Skeletal muscle satellite cell (primary cell): ENCODE results near the gene NUMB.
"Not testable (repeated sequence)": the region's sequence is repeated elsewhere in the genome, so short reads cannot be mapped to it uniquely, and the experiment has no call there.

Experiments
- H3K27me3 ChIP-seq: 2 replicates; pipeline ENCODE4 v1.7.0; 2013; ENCODE audit warnings: low read length; ENCODE audit not compliant: control insufficient read depth, insufficient read depth
- H3K36me3 ChIP-seq: 2 replicates; pipeline ENCODE4 v1.7.0; 2013; ENCODE audit warnings: mild to moderate bottlenecking, control low read depth, low read length; ENCODE audit not compliant: insufficient read depth
- H3K4me1 ChIP-seq: 2 replicates; pipeline ENCODE4 v1.7.0; 2013; ENCODE audit warnings: low read length; ENCODE audit not compliant: control insufficient read depth, insufficient read depth
- H3K4me2 ChIP-seq: 2 replicates; pipeline ENCODE4 v1.7.0; 2013; ENCODE audit warnings: mild to moderate bottlenecking, low read length
- H3K4me3 ChIP-seq: 2 replicates; pipeline ENCODE4 v1.7.0; 2013; ENCODE audit warnings: low read length
- H3K9ac ChIP-seq: 2 replicates; pipeline ENCODE4 v1.7.0; 2013; ENCODE audit warnings: mild to moderate bottlenecking, low read depth, low read length, moderate library complexity
- H3K9me3 ChIP-seq: replicated peaks from 2 replicates; pipeline ENCODE4 v1.7.0; 2013; ENCODE audit warnings: mild to moderate bottlenecking, control low read depth, low read length

NUMB gene

DNA sequence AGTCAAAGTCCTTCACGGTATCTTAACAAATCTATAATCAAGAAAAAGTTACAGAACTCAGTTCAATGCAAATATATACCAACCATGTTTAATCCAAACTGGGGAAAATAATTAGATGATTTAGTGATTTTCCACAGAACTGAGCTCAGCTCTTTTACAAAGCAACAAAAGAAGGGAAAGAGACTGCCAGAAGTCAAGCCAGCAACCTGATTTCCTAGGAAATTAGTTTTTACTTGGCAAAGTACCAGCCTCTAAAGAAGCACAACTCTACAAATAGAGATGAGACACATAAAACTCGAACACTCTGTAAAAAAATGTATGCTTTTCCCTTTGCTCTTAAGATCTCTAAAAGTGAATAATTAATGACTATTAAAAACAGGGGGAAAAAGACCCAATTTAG, 19.4 kb downstream of the NUMB start:
- H3K4me3 ChIP-seq, result no peak overlapping the region
- H3K9me3 ChIP-seq, result no peaks in the 10 kb centered on the region
- H3K4me1 ChIP-seq, result no peaks in the 10 kb centered on the region
- H3K4me2 ChIP-seq, result no peak overlapping the region
- H3K27me3 ChIP-seq, result no peaks in the 10 kb centered on the region
- H3K36me3 ChIP-seq, result no peaks in the 10 kb centered on the region
- no peak overlapping the region for H3K9ac ChIP-seq

DNA sequence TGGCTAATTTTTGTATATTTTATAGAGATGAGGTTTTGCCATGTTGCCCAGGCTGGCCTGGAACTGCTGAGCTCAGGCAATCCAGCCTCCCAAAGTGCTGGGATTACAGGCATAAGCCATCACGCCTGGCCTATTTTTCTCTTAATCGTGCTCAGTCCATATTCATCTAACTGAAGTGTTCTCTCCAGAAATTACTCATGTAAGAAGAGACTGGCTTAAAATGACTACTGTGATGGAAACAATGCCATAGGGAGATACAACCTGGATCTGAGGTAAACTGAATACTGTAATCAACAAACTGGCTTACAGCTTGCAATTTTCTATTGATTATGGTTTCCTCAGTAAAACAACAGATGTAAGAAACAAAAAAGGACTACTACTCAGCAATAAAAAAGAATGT, 21.1 kb downstream of the NUMB start:
- Histone ChIP-seq H3K27me3 (no peaks in the 10 kb centered on the region), H3K36me3 (no peaks in the 10 kb centered on the region), H3K4me3 (no peak overlapping the region), H3K9me3 (no peaks in the 10 kb centered on the region), H3K9ac (no peak overlapping the region), H3K4me2 (no peak overlapping the region), H3K4me1 (no peaks in the 10 kb centered on the region)

DNA sequence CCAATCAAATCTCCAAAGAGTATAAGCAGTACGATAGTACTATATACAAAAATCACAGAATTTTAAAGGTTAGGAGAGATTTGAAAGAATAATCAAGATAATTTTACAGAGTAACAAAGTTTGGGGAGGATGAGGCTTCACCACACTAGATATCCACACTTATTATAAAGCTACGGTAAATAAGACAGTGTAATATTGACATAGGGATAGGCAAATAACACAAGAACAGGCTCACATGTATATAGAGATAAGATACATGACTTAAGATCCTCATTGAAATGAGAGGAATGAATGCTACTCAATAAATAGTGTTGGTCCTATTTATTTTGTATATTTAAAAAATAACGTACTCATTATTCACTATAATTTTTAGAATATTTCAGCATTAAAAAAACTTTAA, 26.2 kb downstream of the NUMB start:
- Histone ChIP-seq H3K4me3 (no peak overlapping the region), H3K36me3 (no peaks in the 10 kb centered on the region), H3K9me3 (no peaks in the 10 kb centered on the region), H3K27me3 (no peaks in the 10 kb centered on the region), H3K4me2 (no peak overlapping the region), H3K9ac (no peak overlapping the region), H3K4me1 (peaks cover 13% of the 10 kb centered on the region)

DNA sequence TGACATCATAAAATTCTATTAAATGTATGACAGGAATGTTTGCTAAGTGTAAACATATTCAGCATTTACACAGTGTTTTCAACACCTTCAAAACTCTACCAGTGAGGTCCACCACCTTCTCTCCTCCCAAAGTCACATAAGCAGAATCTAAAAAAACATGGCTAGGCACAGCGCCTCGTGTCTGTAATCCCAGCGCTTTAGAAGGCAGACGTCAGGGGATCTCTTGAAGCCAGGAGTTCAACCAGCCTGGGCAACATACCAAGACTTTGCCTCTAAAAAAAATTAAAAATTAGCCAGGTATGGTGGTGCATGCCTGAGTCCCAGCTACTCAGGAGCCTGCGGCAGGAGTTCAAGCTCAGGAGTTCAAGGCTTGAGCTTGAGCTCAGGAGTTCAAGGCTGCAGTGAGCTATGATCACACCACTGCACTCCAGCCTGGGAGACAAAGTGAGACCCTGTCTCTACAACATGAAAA, 30.0 kb downstream of the NUMB start:
- no peak overlapping the region for H3K4me3 ChIP-seq
- H3K36me3 ChIP-seq, result no peaks in the 10 kb centered on the region
- H3K27me3 ChIP-seq, result no peaks in the 10 kb centered on the region
- peaks cover 28% of the 10 kb centered on the region for H3K4me1 ChIP-seq
- H3K9me3 ChIP-seq, result no peaks in the 10 kb centered on the region
- no peak overlapping the region for H3K4me2 ChIP-seq
- no peak overlapping the region for H3K9ac ChIP-seq

DNA sequence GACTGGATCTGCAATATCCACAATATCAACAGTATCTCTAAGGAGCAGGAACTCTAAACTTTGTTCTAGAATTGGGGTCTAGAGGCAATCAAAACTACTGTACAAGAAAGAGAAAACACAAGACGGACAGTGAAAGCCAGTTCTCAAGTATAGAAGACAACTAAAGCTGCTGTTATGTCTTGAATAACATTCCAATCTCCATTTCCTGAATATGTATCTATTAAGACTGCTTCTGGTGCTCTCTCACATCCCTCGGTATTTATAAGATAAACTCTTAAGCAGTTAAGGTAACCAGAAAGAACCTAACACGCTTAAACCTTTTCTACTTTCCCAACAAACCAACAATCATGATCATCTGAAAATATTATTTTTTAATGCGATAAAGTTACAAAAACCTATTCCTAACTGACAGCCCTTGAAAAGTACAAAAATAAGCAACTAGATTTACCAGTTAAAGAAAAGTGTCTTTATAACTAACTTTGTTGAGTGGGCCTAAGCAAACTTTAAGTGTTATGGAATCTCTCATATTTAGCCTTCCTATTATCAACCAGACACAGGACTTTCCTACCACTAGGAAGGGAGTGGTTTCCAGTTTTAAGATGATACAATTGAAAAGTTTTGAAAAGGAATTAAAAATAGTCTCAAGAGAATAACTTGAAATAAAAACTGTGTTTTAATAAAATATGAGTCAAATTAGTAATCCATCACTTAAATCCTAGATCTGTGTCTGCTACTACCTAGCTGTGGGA, 30.7 kb downstream of the NUMB start:
- peaks cover 28% of the 10 kb centered on the region for H3K4me1 ChIP-seq
- H3K27me3 ChIP-seq, result no peaks in the 10 kb centered on the region
- H3K4me3 ChIP-seq, result no peak overlapping the region
- H3K4me2 ChIP-seq, result no peak overlapping the region
- H3K9ac ChIP-seq, result no peak overlapping the region
- H3K9me3 ChIP-seq, result no peaks in the 10 kb centered on the region
- H3K36me3 ChIP-seq, result no peaks in the 10 kb centered on the region

DNA sequence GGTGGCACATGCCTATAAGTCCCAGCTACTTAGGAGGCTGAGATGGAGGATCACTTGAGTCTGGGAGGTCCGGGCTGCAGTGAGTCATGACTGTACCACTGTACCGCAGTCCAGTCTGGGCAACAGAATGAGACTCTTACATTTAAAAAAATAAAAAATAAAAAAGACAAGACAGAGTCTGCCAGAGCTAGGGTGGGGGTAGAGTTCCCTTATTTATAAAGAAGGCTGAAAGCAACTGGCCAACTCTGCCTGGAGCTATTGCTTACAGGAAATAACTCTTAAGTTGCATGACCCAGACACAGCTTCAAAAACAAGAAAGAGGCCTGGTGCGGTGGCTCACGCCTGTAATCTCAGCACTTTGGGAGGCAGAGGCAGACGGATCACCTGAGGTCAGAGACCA, 31.5 kb downstream of the NUMB start:
- no peak overlapping the region for H3K9ac ChIP-seq
- H3K4me1 ChIP-seq, result peaks cover 28% of the 10 kb centered on the region
- no peak overlapping the region for H3K4me3 ChIP-seq
- no peaks in the 10 kb centered on the region for H3K36me3 ChIP-seq
- H3K4me2 ChIP-seq, result no peak overlapping the region
- H3K9me3 ChIP-seq, result no peaks in the 10 kb centered on the region
- H3K27me3 ChIP-seq, result no peaks in the 10 kb centered on the region

DNA sequence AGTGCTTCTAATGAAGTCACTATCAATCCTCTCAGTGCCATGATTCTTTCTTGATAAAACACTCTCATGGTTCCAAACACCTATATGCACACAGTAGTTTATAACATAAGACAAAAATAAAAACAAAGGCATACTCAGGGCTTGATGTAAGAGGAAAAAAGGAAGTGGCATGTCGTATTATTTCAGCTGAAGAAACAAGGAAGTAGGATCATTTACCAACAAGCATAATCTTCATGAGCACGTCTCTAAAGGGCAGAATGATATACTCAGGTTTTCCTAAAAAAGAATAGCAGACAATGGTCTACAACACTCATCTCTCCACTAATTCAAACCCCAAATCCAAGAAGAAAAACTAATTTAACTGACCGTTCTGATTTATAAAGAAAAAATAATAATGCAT, 33.9 kb downstream of the NUMB start:
- Histone ChIP-seq H3K36me3 (peaks cover 15% of the 10 kb centered on the region), H3K9ac (no peak overlapping the region), H3K4me2 (no peak overlapping the region), H3K4me1 (peaks cover 28% of the 10 kb centered on the region), H3K9me3 (no peaks in the 10 kb centered on the region), H3K27me3 (no peaks in the 10 kb centered on the region), H3K4me3 (no peak overlapping the region)

DNA sequence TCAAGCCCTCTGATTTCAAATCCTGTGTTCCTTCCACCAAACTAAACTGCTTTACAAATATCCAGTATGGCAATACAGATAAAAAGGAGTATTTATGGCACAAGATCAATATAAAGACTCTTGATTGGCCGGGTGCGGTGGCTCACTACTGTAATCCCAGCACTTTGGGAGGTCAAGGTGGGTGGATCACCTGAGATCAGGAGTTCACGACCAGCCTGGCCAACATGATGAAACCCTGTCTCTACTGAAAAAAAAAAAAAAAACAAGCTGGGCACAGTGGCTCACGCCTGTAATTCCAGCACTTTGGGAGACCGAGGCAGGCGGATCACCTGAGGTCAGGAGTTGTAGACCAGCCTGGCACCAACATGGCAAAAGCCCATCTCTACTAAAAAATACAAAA, 35.3 kb downstream of the NUMB start:
- Histone ChIP-seq H3K36me3 (peaks cover 16% of the 10 kb centered on the region), H3K4me1 (peaks cover 26% of the 10 kb centered on the region)
- H3K9me3 ChIP-seq, H3K4me3 ChIP-seq, H3K4me2 ChIP-seq, H3K9ac ChIP-seq, H3K27me3 ChIP-seq: not testable (repeated sequence)

DNA sequence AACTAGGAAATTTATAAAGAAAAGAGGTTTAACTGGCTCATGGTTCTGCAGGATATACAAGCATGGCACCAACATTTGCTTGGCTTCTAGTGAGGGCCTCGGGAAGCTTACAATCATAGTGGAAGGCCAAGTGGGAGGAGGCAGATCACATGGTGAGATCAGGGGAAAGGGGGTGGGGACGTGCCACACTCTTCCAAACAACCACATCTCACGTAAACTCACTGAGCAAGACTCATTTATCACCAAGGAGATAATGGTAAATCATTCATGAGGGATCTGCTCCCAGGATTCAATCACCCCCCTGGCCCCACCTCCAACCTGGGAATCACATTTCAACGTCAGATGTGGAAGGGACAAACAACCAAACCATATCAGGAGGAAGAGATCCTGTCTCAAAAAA, 35.8 kb downstream of the NUMB start:
- H3K9me3 ChIP-seq, result no peaks in the 10 kb centered on the region
- no peak overlapping the region for H3K9ac ChIP-seq
- peaks cover 20% of the 10 kb centered on the region for H3K4me1 ChIP-seq
- no peaks in the 10 kb centered on the region for H3K27me3 ChIP-seq
- no peak overlapping the region for H3K4me2 ChIP-seq
- H3K36me3 ChIP-seq, result peaks cover 18% of the 10 kb centered on the region
- H3K4me3 ChIP-seq, result no peak overlapping the region

DNA sequence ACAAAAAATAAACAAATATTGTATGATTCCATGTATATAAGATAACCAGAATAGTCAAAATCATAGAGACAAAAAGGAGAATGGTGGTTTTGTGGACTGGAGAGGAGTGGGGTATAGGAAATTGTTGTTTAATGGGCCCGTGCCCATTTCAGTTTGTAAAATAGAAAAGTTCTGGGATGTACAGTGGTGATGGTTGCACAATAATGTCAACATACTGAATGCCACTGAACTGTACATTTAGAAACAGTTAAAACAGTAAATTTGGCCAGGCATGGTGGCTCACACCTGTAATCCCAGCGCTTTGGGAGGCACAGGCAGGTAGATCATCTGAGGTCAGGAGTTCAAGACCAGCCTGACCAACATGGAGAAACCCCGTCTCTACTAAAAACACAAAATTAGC, 40.1 kb downstream of the NUMB start:
- no peak overlapping the region for H3K4me3 ChIP-seq
- H3K9ac ChIP-seq, result no peak overlapping the region
- no peaks in the 10 kb centered on the region for H3K4me1 ChIP-seq
- no peak overlapping the region for H3K4me2 ChIP-seq
- no peaks in the 10 kb centered on the region for H3K27me3 ChIP-seq
- H3K9me3 ChIP-seq, result no peaks in the 10 kb centered on the region
- peaks cover 25% of the 10 kb centered on the region for H3K36me3 ChIP-seq

DNA sequence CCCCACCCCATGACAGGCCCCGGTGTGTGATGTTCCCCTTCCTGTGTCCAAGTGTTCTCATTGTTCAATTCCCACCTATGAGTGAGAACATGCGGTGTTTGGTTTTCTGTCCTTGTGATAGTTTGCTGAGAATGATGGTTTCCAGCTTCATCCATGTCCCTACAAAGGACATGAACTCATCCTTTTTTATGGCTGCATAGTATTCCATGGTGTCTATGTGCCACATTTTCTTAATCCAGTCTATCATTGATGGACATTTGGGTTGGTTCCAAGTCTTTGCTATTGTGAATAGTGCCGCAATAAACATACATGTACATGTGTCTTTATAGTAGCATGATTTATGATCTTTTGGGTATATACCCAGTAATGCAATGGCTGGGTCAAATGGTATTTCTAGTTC, 52.1 kb downstream of the NUMB start:
- not testable (repeated sequence) for H3K9ac ChIP-seq, H3K4me2 ChIP-seq, H3K4me3 ChIP-seq, H3K4me1 ChIP-seq, H3K27me3 ChIP-seq, H3K9me3 ChIP-seq
- peaks cover 26% of the 10 kb centered on the region for H3K36me3 ChIP-seq

DNA sequence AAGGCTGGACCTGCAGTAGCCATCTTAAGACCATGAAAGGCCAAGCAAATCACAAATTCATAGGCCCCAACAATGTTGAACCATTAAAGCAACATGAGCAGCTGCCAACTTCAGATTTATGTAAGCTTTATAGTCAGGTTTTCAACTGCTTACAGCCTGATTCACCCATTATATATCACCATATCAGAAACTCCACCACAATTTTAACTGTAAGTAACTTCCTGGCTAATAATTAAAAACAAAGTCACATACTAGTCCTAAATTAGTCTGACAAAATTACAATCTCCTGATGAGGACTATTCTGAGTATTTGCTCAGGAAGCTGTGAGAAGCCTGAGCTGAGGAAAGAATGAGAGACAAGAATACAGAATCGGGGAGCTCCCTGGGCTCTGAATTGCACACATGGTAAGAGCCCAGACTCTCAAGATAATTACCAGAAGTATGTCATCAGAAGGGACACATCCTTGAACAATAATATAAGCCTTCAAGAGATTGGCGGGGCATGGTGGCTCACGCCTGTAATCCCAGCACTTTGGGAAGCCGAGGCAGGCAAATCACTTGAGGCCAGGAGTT, 55.1 kb downstream of the NUMB start:
- Histone ChIP-seq H3K4me1 (peaks cover 10% of the 10 kb centered on the region), H3K4me3 (no peak overlapping the region), H3K9ac (no peak overlapping the region), H3K9me3 (no peaks in the 10 kb centered on the region), H3K27me3 (no peaks in the 10 kb centered on the region), H3K4me2 (no peak overlapping the region), H3K36me3 (peaks cover 20% of the 10 kb centered on the region)
